ENCODE results near the gene HYAL4.

Gene HYAL4

DNA sequence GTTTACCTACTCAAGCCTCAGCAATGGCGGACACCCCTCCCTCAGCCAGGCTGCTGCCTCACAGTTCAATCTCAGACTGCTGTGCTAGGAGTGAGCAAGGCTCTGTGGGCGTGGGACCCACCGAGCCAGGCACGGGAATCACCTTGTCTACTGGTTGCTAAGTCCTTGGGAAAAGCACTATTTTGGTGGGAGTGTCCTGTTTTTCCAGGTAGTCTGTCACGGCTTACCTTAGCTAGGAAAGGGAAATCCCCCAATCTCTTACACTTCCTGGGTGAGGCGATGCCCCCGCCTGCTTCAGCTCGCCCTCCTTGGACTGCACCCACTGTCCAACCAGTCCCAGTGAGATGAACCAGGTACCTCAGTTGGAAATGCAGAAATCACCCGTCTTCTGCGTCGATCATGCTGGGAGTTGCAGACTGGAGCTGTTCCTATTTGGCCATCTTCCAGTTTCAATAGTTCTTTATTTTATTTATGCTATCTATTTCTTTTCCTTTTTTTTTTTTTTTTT, at the start of gene HYAL4:
Gene HYAL4 (plus strand): TSS at position 458 of the 508 bp plus-strand sequence. CDS start 23,105 bp downstream, outside the sequence.
- TF ChIP-seq PKNOX1 (IDR thresholded peaks at IDR 0.05), result no peak
- POLR2A ChIA-PET, result no interaction called here
- DNase-seq (ENCODE audit: extremely low spot score), result no peak
- CTCF ChIA-PET, result interaction anchor here (0.7 kb wide), 1 partner anchor 10 kb away, joined by 7 read pairs; no protein-coding TSS in a partner anchor

DNA sequence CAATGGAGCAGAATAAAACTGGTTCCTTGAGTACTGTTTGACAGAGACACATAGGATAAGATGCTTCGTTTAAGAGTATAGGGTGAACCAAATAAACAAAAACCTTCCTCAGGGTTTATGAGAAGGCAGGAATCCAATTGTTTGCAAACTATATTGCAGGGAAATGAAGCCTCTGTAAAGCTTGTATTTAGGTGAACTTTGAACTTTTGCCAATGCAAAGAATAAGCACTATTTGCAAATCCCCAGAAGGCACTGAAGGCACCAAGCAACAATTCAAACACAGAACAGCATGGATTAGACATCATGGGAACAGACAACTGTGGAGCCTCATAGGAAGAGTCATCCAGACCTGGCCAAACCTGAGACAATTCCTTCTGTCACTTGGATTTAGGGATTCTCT, 49.1 kb upstream of the HYAL4 start:
- TF ChIP-seq HDGF (IDR thresholded peaks at IDR 0.05; ENCODE audit: borderline replicate concordance), result no peak
- no peak for TF ChIP-seq L3MBTL2 (conservative IDR thresholded peaks at IDR 0.05)
- TF ChIP-seq LEF1 (IDR thresholded peaks at IDR 0.05; ENCODE audit: borderline replicate concordance), result no peak
- TF ChIP-seq TARDBP (IDR thresholded peaks at IDR 0.05), result no peak
- no peak for TF ChIP-seq SUZ12 (IDR thresholded peaks at IDR 0.05)
- TF ChIP-seq BHLHE40 (IDR thresholded peaks at IDR 0.05; ENCODE audit: borderline replicate concordance), result no peak
- no peak for TF ChIP-seq PKNOX1 (IDR thresholded peaks at IDR 0.05)
- no peak for TF ChIP-seq FOXA1 (IDR thresholded peaks at IDR 0.05)
- no peak for TF ChIP-seq SP1 (IDR thresholded peaks at IDR 0.05)
- TF ChIP-seq ARNT (IDR thresholded peaks at IDR 0.05), result no peak
- no peak for TF ChIP-seq ZNF384 (IDR thresholded peaks at IDR 0.05)
- no peak for DNase-seq (ENCODE audit: extremely low spot score)
- ChIA-PET POLR2A (no interaction called here), CTCF (no interaction called here)

DNA sequence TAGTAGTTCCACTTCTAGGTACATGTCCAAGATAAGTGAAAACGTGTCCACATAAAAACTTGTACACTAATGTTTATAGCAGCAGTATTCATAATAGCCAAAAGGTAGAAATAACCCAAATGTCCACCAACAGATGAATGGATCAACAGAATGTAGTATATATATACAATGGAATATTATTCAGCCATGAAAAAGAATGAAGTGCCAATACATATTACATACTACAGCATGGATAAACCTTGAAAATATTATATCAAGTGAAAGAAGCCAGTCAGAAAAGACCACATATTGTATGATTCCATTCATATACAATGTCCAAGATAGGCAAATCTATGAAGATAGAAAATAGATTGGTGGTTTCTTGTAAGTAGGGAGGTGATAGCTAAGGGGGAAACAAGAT, 48.4 kb upstream of the HYAL4 start:
- CTCF ChIA-PET, result interaction anchor here (2.8 kb wide), 1 partner anchor 76 kb away, joined by 15 read pairs; no protein-coding TSS in a partner anchor
- no peak for TF ChIP-seq HDGF (IDR thresholded peaks at IDR 0.05; ENCODE audit: borderline replicate concordance)
- TF ChIP-seq L3MBTL2 (conservative IDR thresholded peaks at IDR 0.05), result no peak
- no peak for TF ChIP-seq ELF4 (IDR thresholded peaks at IDR 0.05)
- no peak for TF ChIP-seq FOXK2 (IDR thresholded peaks at IDR 0.05)
- TF ChIP-seq CTBP1 (IDR thresholded peaks at IDR 0.05; ENCODE audit: borderline replicate concordance), result no peak
- TF ChIP-seq PKNOX1 (IDR thresholded peaks at IDR 0.05), result no peak
- no peak for DNase-seq (ENCODE audit: extremely low spot score)
- POLR2A ChIA-PET, result no interaction called here

GRCh38 chr7:123797673-123798531, 47.1 kb upstream of the HYAL4 start:
- ChIA-PET POLR2A (interaction anchor here (0.6 kb wide), 1 partner anchor 152 kb away, joined by 3 read pairs; no protein-coding TSS in a partner anchor), CTCF (interaction anchor here (0.6 to 2.8 kb wide), 7 partner anchors 9 to 927 kb away, joined by 3 to 20 read pairs (median 4); no protein-coding TSS in a partner anchor)
- peak; percentile 24 for DNase-seq (ENCODE audit: extremely low spot score)
- TF ChIP-seq FOXA1 (IDR thresholded peaks at IDR 0.05) (no peak), ZNF384 (IDR thresholded peaks at IDR 0.05) (no peak), PKNOX1 (IDR thresholded peaks at IDR 0.05) (no peak), CTBP1 (IDR thresholded peaks at IDR 0.05; ENCODE audit: borderline replicate concordance) (peak; percentile 31; the same call in 1 of the 2 replicates)

- CTCF ChIA-PET, result interaction anchor here (0.6 to 2.8 kb wide), 5 partner anchors 10 to 120 kb away, joined by 3 to 20 read pairs (median 11); no protein-coding TSS in a partner anchor
- no peak for TF ChIP-seq FOXK2 (IDR thresholded peaks at IDR 0.05)
- no peak for TF ChIP-seq CTBP1 (IDR thresholded peaks at IDR 0.05; ENCODE audit: borderline replicate concordance)
- TF ChIP-seq ARNT (IDR thresholded peaks at IDR 0.05), result no peak
- TF ChIP-seq BHLHE40 (IDR thresholded peaks at IDR 0.05; ENCODE audit: borderline replicate concordance), result no peak
- POLR2A ChIA-PET, result interaction anchor here (0.6 kb wide), 1 partner anchor 153 kb away, joined by 3 read pairs; no protein-coding TSS in a partner anchor
- DNase-seq (ENCODE audit: extremely low spot score), result no peak
Observed at GRCh38 chr7:123798532-123799188, 46.3 kb upstream of the HYAL4 start.

DNA sequence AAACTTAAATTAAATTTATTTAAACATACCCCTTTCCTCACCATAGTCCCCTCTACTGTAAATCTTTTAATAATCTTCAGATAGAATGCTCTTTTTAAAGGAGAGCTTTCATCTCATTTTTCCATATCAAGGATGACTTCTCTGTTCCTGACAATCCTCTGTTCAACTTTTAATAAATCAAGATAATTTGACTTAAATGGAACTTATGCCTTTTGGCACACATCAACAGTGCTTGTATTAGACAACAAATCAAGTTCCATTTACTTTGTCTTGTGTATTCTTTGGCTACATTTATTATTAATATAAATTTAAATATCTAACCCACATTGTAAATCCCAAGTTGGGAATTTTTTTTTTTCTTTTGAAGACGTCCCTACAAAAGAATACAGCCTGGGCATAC, 42.7 kb upstream of the HYAL4 start:
- TF ChIP-seq LEF1 (IDR thresholded peaks at IDR 0.05; ENCODE audit: borderline replicate concordance) (no peak), NFRKB (IDR thresholded peaks at IDR 0.05) (no peak), PKNOX1 (IDR thresholded peaks at IDR 0.05) (no peak), CTBP1 (IDR thresholded peaks at IDR 0.05; ENCODE audit: borderline replicate concordance) (no peak), ELF4 (IDR thresholded peaks at IDR 0.05) (no peak), TARDBP (IDR thresholded peaks at IDR 0.05) (no peak), SUZ12 (IDR thresholded peaks at IDR 0.05) (no peak), SP1 (IDR thresholded peaks at IDR 0.05) (no peak), FOXK2 (IDR thresholded peaks at IDR 0.05) (no peak), L3MBTL2 (conservative IDR thresholded peaks at IDR 0.05) (no peak), ZNF384 (IDR thresholded peaks at IDR 0.05) (no peak), HDGF (IDR thresholded peaks at IDR 0.05; ENCODE audit: borderline replicate concordance) (no peak), BHLHE40 (IDR thresholded peaks at IDR 0.05; ENCODE audit: borderline replicate concordance) (no peak), FOXA1 (IDR thresholded peaks at IDR 0.05) (no peak)
- POLR2A ChIA-PET, result no interaction called here
- no peak for DNase-seq (ENCODE audit: extremely low spot score)
- CTCF ChIA-PET, result no interaction called here

Measured in HEK293T (cell line).